HUDEP-2 (cell line): ENCODE results near the gene PTPRU.

Experiments
- DNase-seq, 76 experiments: peaks; one replicate each; lab custom pipeline; 2025; ENCODE audit not compliant: unreplicated experiment in 76 of 76; lab: John Stamatoyannopoulos, UW

PTPRU gene

GRCh38 chr1:29259802-29260441 lies 23.6 kb downstream of the PTPRU start:
- DNase-seq, result peak in 33 of 76 experiments; percentile 3 to 57 (median 28)

GRCh38 chr1:29260531-29260930 lies 24.2 kb downstream of the PTPRU start:
- DNase-seq, result no peak

GRCh38 chr1:29264773-29265389 lies 28.6 kb downstream of the PTPRU start:
- DNase-seq, result no peak

- no peak for DNase-seq
Measured at GRCh38 chr1:29266912-29267311, 30.6 kb downstream of the PTPRU start.

GRCh38 chr1:29267321-29268070 lies 31.2 kb downstream of the PTPRU start:
- no peak for DNase-seq

GRCh38 chr1:29269382-29269781 lies 33.1 kb downstream of the PTPRU start:
- no peak for DNase-seq

- no peak for DNase-seq
Measured at GRCh38 chr1:29270929-29271521, 34.7 kb downstream of the PTPRU start.

- DNase-seq, result no peak
Measured at GRCh38 chr1:29271724-29272123, 35.4 kb downstream of the PTPRU start.

GRCh38 chr1:29272147-29272907 lies 36.0 kb downstream of the PTPRU start:
- DNase-seq, result no peak

GRCh38 chr1:29275435-29275834 lies 39.1 kb downstream of the PTPRU start:
- no peak for DNase-seq

- DNase-seq, result no peak
Measured at GRCh38 chr1:29278124-29278523, 41.8 kb downstream of the PTPRU start.

GRCh38 chr1:29279406-29279805 lies 43.1 kb downstream of the PTPRU start:
- DNase-seq, result no peak

- DNase-seq, result no peak
Measured at GRCh38 chr1:29279951-29280391, 43.6 kb downstream of the PTPRU start.

- no peak for DNase-seq
Measured at GRCh38 chr1:29280409-29281131, 44.2 kb downstream of the PTPRU start.

GRCh38 chr1:29281571-29281970 lies 45.2 kb downstream of the PTPRU start:
- no peak for DNase-seq

- no peak for DNase-seq
Measured at GRCh38 chr1:29282135-29282923, 46.0 kb downstream of the PTPRU start.

GRCh38 chr1:29282924-29283803 lies 46.8 kb downstream of the PTPRU start:
- DNase-seq, result peak in 21 of 76 experiments; percentile 2 to 47 (median 13)

- DNase-seq, result no peak
Measured at GRCh38 chr1:29283804-29284195, 47.5 kb downstream of the PTPRU start.
